ENCODE data around the gene TBC1D26. TPM values are rescaled to one million over a fixed set of nuclear protein-coding genes. Genes with fewer than 3 reads are reported as not detected.
"Not testable (repeated sequence)": the region's sequence is repeated elsewhere in the genome, so short reads cannot be mapped to it uniquely, and the experiment has no call there.

TBC1D26 gene
- total RNA-seq, 6 donors from 2014 or later, result 0.11 to 5.7 TPM; not detected in 4

GRCh38 chr17:15744885-15745284 is 12.8 kb downstream of the TBC1D26 start:
- TF ChIP-seq POLR2A (IDR thresholded peaks at IDR 0.05) (no peak), EP300 (IDR thresholded peaks at IDR 0.05) (no peak), POLR2AphosphoS5 (IDR thresholded peaks at IDR 0.05) (no peak)
- TF ChIP-seq, protein P1, sequence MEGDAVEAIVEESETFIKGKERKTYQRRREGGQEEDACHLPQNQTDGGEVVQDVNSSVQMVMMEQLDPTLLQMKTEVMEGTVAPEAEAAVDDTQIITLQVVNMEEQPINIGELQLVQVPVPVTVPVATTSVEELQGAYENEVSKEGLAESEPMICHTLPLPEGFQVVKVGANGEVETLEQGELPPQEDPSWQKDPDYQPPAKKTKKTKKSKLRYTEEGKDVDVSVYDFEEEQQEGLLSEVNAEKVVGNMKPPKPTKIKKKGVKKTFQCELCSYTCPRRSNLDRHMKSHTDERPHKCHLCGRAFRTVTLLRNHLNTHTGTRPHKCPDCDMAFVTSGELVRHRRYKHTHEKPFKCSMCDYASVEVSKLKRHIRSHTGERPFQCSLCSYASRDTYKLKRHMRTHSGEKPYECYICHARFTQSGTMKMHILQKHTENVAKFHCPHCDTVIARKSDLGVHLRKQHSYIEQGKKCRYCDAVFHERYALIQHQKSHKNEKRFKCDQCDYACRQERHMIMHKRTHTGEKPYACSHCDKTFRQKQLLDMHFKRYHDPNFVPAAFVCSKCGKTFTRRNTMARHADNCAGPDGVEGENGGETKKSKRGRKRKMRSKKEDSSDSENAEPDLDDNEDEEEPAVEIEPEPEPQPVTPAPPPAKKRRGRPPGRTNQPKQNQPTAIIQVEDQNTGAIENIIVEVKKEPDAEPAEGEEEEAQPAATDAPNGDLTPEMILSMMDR (IDR thresholded peaks at IDR 0.05), result no peak
- H3K4me3 ChIP-seq, result no peak overlapping the region
- ATAC-seq (ENCODE audit: low FRiP score in 2 of 2) (no peak), DNase-seq (peak in 1 of 2 donors; percentile 54)
- H3K27me3 ChIP-seq, result no peaks in the 10 kb centered on the region
- no peaks in the 10 kb centered on the region for H3K36me3 ChIP-seq
- no peaks in the 10 kb centered on the region for H3K9me3 ChIP-seq
- WGBS, 2 donors, result 45 to 75% methylated on average over 2 of the region's 2 CpGs
- no peak overlapping the region for H3K27ac ChIP-seq
- peaks cover 0 to 6% (median 0%) of the 10 kb centered on the region in 4 donors for H3K4me1 ChIP-seq

GRCh38 chr17:15749403-15749802 is 17.3 kb downstream of the TBC1D26 start:
- H3K4me1 ChIP-seq; H3K27ac ChIP-seq; H3K27me3 ChIP-seq; H3K9me3 ChIP-seq; H3K4me3 ChIP-seq; ATAC-seq (ENCODE audit: low FRiP score in 2 of 2); H3K36me3 ChIP-seq: not testable (repeated sequence)
- WGBS, 2 donors, result 30% methylated on average over 2 of the region's 36 CpGs; no CpG with 5 or more reads in 1 of the 2 donors
- DNase-seq, result peak in 1 of 2 donors; percentile 79

DNA sequence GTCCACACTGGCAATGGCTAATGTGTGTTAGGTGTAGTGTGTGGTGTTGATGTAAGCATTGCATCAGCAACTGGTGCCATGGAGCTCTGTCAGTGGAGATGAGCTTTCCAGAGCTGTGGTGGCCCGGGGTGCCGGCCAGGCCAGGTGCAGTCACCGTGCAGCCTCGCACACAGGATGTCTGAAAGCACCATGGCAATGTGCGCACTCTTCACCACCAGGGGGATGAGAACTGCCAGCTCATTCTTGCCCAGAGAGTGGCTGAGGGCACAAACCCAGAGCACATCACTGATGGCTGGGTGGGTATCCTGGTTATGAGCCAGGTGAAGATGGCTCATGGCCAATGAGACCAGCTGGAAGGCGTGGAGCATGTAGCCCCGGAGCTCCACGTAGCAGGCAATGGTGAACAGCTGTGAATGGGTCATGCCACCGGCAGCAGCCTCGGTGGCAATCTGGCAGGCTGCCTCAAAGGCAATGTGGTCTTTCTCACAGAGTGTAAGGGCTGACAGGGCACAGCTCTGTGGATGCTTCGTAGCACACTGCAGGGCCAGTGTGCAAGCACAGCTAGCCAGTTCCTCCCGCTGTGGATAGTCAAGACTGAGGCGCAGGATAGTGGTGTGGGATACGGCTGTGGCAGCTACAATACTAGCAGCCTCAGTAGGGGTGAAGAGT is 36.9 kb downstream of the TBC1D26 start:
- H3K4me3 ChIP-seq, H3K4me1 ChIP-seq, H3K27ac ChIP-seq, DNase-seq, H3K9me3 ChIP-seq, H3K27me3 ChIP-seq, H3K36me3 ChIP-seq: not testable (repeated sequence)
- WGBS, 2 donors, result 90 to 94% methylated on average over 4 of the region's 14 CpGs
- ATAC-seq (ENCODE audit: low FRiP score in 2 of 2), result peak in 1 of 2 donors; percentile 35

GRCh38 chr17:15770679-15771078 is 38.6 kb downstream of the TBC1D26 start:
- H3K27me3 ChIP-seq; DNase-seq; H3K4me1 ChIP-seq; H3K4me3 ChIP-seq; H3K36me3 ChIP-seq; H3K27ac ChIP-seq; ATAC-seq (ENCODE audit: low FRiP score in 2 of 2); H3K9me3 ChIP-seq: not testable (repeated sequence)
- WGBS, 2 donors, result 86 to 88% methylated on average over 4 to 7 of the region's 7 CpGs

GRCh38 chr17:15776871-15777270 is 44.8 kb downstream of the TBC1D26 start:
- H3K4me3 ChIP-seq, result no peak overlapping the region
- H3K27me3 ChIP-seq, result no peaks in the 10 kb centered on the region
- no peak overlapping the region for H3K27ac ChIP-seq
- ATAC-seq (ENCODE audit: low FRiP score in 2 of 2), result no peak
- no peaks in the 10 kb centered on the region for H3K36me3 ChIP-seq
- no peak for DNase-seq
- H3K9me3 ChIP-seq, result no peaks in the 10 kb centered on the region
- TF ChIP-seq POLR2A (IDR thresholded peaks at IDR 0.05) (no peak), POLR2AphosphoS5 (IDR thresholded peaks at IDR 0.05) (no peak), EP300 (IDR thresholded peaks at IDR 0.05) (no peak)
- TF ChIP-seq, protein P1 (IDR thresholded peaks at IDR 0.05), result no peak
- H3K4me1 ChIP-seq, result no peaks in the 10 kb centered on the region

- Histone ChIP-seq H3K36me3 (no peaks in the 10 kb centered on the region), H3K4me3 (no peak overlapping the region), H3K9me3 (no peaks in the 10 kb centered on the region), H3K4me1 (peaks cover 0 to under 1% (median 0%) of the 10 kb centered on the region in 4 donors), H3K27ac (no peak overlapping the region), H3K27me3 (no peaks in the 10 kb centered on the region)
- DNase-seq, result no peak
- 71 to 90% methylated on average over 1 of the region's 1 CpG for WGBS, 2 donors
- TF ChIP-seq POLR2A (IDR thresholded peaks at IDR 0.05) (no peak), POLR2AphosphoS5 (IDR thresholded peaks at IDR 0.05) (no peak), EP300 (IDR thresholded peaks at IDR 0.05) (no peak)
- TF ChIP-seq, protein P1 (IDR thresholded peaks at IDR 0.05), result no peak
- ATAC-seq (ENCODE audit: low FRiP score in 2 of 2), result no peak
These were observed 45.2 kb downstream of the TBC1D26 start for GRCh38 chr17:15777297-15777696.
